ENCODE results near the gene ANKRD13D. TPM values are rescaled to one million over a fixed set of nuclear protein-coding genes. Genes with fewer than 3 reads are reported as not detected.

Gene ANKRD13D
- total RNA-seq, 1 donor, result 34.4 TPM

DNA sequence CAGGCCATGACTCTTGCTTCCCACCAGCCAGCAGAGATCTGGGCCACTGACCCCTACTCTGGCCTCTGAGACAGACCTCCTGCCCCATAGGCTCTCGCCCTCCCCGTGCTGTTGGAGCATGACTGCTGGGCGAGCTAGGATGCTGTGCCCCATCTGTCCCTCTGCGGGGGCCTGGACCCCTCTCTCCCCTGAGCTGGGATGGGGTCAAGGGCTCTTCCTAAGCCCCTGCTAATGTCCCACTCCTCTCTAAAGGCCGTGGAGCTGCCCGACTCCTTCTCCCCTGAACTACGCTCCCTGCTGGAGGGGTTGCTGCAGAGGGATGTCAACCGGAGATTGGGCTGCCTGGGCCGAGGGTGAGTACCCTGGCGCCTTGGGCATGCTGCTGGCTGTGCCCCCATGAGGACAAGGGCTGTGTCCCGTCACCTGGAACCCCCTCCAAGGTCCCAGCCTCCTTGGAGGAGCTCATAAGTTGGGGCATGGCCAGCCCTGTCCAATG is 6.2 kb upstream of the ANKRD13D start:
- Histone ChIP-seq H3K9me3 (ENCODE audit: low read depth, low read length) (no peaks in the 10 kb centered on the region), H3K79me2 (ENCODE audit: insufficient read depth, low read length) (peaks cover 19% of the 10 kb centered on the region), H3K4me1 (ENCODE audit: insufficient read depth, low read length) (peaks cover 3% of the 10 kb centered on the region), H3K36me3 (ENCODE audit: insufficient read depth, low read length) (peaks cover 68% of the 10 kb centered on the region), H4K20me1 (ENCODE audit: insufficient read depth, low read length) (peaks cover 3% of the 10 kb centered on the region), H3K4me3 (ENCODE audit: insufficient read depth, low read length) (no peak overlapping the region), H3K27me3 (ENCODE audit: insufficient read depth, low read length) (no peaks in the 10 kb centered on the region), H3K4me2 (ENCODE audit: insufficient read depth, low read length) (no peak overlapping the region), H2AFZ (ENCODE audit: low read length) (no peak overlapping the region), H3K27ac (ENCODE audit: low read depth, low read length) (no peak overlapping the region)
- TF ChIP-seq, protein P1, sequence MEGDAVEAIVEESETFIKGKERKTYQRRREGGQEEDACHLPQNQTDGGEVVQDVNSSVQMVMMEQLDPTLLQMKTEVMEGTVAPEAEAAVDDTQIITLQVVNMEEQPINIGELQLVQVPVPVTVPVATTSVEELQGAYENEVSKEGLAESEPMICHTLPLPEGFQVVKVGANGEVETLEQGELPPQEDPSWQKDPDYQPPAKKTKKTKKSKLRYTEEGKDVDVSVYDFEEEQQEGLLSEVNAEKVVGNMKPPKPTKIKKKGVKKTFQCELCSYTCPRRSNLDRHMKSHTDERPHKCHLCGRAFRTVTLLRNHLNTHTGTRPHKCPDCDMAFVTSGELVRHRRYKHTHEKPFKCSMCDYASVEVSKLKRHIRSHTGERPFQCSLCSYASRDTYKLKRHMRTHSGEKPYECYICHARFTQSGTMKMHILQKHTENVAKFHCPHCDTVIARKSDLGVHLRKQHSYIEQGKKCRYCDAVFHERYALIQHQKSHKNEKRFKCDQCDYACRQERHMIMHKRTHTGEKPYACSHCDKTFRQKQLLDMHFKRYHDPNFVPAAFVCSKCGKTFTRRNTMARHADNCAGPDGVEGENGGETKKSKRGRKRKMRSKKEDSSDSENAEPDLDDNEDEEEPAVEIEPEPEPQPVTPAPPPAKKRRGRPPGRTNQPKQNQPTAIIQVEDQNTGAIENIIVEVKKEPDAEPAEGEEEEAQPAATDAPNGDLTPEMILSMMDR (IDR thresholded peaks at IDR 0.05; ENCODE audit: extremely low read depth, low read depth, low read length), result no peak
- peak; percentile 62 for DNase-seq (ENCODE audit: insufficient read length, low spot score, missing footprints)

DNA sequence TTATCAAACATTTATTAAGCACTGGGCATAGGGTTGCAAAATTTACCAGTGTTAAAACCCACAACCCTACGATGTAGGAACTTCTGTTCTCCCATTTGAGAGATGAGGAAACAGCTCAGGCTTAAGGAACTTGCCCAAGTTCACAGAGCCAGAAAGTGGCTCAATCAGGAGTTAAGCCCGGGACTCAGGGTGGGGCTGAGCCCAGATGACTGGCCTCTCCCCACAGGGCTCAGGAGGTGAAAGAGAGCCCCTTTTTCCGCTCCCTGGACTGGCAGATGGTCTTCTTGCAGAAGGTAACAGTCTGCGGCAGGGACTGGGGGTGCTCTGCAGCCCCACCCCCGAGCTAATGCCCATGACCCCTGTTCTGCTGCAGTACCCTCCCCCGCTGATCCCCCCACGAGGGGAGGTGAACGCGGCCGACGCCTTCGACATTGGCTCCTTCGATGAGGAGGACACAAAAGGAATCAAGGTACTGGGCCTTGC is 5.6 kb upstream of the ANKRD13D start:
- H4K20me1 ChIP-seq (ENCODE audit: insufficient read depth, low read length), result peaks cover 3% of the 10 kb centered on the region
- H2AFZ ChIP-seq (ENCODE audit: low read length), result no peak overlapping the region
- H3K4me1 ChIP-seq (ENCODE audit: insufficient read depth, low read length), result peaks cover 7% of the 10 kb centered on the region
- DNase-seq (ENCODE audit: insufficient read length, low spot score, missing footprints), result peak; percentile 72
- no peak overlapping the region for H3K4me2 ChIP-seq (ENCODE audit: insufficient read depth, low read length)
- H3K36me3 ChIP-seq (ENCODE audit: insufficient read depth, low read length), result peaks cover 68% of the 10 kb centered on the region
- no peak overlapping the region for H3K27ac ChIP-seq (ENCODE audit: low read depth, low read length)
- TF ChIP-seq, protein P1 (IDR thresholded peaks at IDR 0.05; ENCODE audit: extremely low read depth, low read depth, low read length), result no peak
- H3K27me3 ChIP-seq (ENCODE audit: insufficient read depth, low read length), result no peaks in the 10 kb centered on the region
- no peaks in the 10 kb centered on the region for H3K9me3 ChIP-seq (ENCODE audit: low read depth, low read length)
- H3K79me2 ChIP-seq (ENCODE audit: insufficient read depth, low read length), result peaks cover 13% of the 10 kb centered on the region
- H3K4me3 ChIP-seq (ENCODE audit: insufficient read depth, low read length), result no peak overlapping the region

DNA sequence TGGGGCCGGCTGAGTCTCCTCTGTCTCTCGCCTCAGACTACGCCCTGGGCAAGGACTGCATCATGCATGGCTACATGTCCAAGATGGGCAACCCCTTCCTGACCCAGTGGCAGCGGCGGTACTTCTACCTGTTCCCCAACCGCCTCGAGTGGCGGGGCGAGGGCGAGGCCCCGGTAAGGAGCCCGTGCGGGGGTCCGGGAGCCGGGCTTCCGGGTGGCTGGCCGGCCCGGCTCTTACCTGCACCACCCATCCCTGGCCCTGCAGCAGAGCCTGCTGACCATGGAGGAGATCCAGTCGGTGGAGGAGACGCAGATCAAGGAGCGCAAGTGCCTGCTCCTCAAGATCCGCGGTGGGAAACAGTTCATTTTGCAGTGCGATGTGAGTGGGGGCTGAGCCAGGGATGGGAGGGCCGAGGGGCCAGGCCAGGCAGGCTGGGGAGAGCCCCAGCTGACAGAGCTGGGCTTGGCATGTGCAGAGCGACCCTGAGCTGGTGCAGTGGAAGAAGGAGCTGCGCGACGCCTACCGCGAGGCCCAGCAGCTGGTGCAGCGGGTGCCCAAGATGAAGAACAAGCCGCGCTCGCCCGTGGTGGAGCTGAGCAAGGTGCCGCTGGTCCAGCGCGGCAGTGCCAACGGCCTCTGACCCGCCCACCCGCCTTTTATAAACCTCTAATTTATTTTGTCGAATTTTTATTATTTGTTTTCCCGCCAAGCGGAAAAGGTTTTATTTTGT is 4.1 kb upstream of the ANKRD13D start:
- Histone ChIP-seq H4K20me1 (ENCODE audit: insufficient read depth, low read length) (peaks cover 3% of the 10 kb centered on the region), H3K79me2 (ENCODE audit: insufficient read depth, low read length) (peaks cover 7% of the 10 kb centered on the region), H3K4me1 (ENCODE audit: insufficient read depth, low read length) (peaks cover 8% of the 10 kb centered on the region), H3K27me3 (ENCODE audit: insufficient read depth, low read length) (no peaks in the 10 kb centered on the region), H3K27ac (ENCODE audit: low read depth, low read length) (no peak overlapping the region), H3K9me3 (ENCODE audit: low read depth, low read length) (no peaks in the 10 kb centered on the region), H3K36me3 (ENCODE audit: insufficient read depth, low read length) (peaks cover 60% of the 10 kb centered on the region), H3K4me3 (ENCODE audit: insufficient read depth, low read length) (no peak overlapping the region), H3K4me2 (ENCODE audit: insufficient read depth, low read length) (no peak overlapping the region), H2AFZ (ENCODE audit: low read length) (no peak overlapping the region)
- TF ChIP-seq, protein P1 (IDR thresholded peaks at IDR 0.05; ENCODE audit: extremely low read depth, low read depth, low read length), result no peak
- peak; percentile 62 for DNase-seq (ENCODE audit: insufficient read length, low spot score, missing footprints)

Data from osteoblast (primary cell).